Measurements from ENCODE around the gene SPTBN5.

GRCh38 chr15:41842229-41842628, 51.6 kb downstream of the SPTBN5 start:
- TF ChIP-seq, protein P1, sequence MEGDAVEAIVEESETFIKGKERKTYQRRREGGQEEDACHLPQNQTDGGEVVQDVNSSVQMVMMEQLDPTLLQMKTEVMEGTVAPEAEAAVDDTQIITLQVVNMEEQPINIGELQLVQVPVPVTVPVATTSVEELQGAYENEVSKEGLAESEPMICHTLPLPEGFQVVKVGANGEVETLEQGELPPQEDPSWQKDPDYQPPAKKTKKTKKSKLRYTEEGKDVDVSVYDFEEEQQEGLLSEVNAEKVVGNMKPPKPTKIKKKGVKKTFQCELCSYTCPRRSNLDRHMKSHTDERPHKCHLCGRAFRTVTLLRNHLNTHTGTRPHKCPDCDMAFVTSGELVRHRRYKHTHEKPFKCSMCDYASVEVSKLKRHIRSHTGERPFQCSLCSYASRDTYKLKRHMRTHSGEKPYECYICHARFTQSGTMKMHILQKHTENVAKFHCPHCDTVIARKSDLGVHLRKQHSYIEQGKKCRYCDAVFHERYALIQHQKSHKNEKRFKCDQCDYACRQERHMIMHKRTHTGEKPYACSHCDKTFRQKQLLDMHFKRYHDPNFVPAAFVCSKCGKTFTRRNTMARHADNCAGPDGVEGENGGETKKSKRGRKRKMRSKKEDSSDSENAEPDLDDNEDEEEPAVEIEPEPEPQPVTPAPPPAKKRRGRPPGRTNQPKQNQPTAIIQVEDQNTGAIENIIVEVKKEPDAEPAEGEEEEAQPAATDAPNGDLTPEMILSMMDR (conservative IDR thresholded peaks at IDR 0.05; ENCODE audit: low read depth, low read length) = no peak
- TF ChIP-seq EZH2 (IDR thresholded peaks at IDR 0.05; ENCODE audit: low read length, unreplicated experiment) (no peak), EZH2phosphoT487 (IDR thresholded peaks at IDR 0.05; ENCODE audit: borderline replicate concordance, low read length) (no peak)

Data from PC-3 (cell line).